AG09309 (cell line): Measurements from ENCODE around the gene TMEM131.

Experiments
- DNase-seq: peaks from one replicate; pipeline ENCODE4 v3.0.0-alpha.2; 2010; ENCODE audit warnings: low read depth
- H3K4me3 ChIP-seq: 2 replicates; pipeline ENCODE4 v1.5.1; 2011; ENCODE audit warnings: mild to moderate bottlenecking, low read depth, low read length, moderate library complexity; ENCODE audit not compliant: control insufficient read depth
- CTCF ChIP-seq: IDR thresholded peaks from 2 replicates; pipeline ENCODE4 v1.5.1; 2011; ENCODE audit warnings: mild to moderate bottlenecking, low read depth, low read length, inconsistent platforms; ENCODE audit not compliant: insufficient read depth, control insufficient read depth; ENCODE audit errors: missing control alignments

The TMEM131 gene

DNA sequence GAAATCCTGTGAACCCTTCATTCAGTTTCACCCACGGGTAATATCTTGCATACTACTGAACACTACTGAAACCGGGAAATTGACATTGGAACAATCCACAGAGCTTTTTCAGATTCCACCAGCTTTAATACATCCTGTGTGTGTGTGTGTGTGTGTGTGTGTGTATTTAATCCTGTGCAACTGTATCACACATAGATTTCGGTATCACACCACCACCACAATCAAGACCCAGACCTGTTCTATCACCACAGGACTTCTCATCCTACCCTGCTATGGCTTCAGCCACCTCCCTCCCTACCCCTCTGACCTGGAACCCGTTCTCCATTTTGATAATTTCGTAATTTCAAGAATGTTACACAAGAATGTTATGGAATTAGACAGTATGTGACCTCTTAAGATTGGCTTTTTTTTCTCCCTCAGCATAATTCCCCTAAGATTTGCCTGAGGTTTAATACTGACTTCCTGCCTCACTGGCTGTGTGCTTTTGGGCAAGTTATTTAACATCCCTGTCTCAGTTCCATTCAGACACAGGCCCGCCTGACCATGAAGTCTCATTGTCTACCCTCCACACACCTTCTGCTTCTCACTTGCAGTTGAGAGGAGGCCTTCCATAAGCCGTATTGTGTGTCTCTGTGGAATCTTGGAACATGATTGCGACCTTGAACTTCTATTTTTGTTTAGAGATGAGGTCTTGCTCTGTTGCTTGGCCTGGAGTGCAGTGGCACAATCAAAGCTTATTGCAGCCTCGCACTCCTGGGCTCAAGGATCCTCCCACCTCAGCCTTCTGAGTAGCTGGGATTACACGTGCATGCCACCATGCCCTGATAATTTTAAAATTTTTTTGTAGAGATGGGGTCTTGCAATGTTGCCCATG is 14.4 kb upstream of the TMEM131 start:
- DNase-seq, result no peak
- H3K4me3 ChIP-seq, result no peak overlapping the region
- no peak for TF ChIP-seq CTCF

DNA sequence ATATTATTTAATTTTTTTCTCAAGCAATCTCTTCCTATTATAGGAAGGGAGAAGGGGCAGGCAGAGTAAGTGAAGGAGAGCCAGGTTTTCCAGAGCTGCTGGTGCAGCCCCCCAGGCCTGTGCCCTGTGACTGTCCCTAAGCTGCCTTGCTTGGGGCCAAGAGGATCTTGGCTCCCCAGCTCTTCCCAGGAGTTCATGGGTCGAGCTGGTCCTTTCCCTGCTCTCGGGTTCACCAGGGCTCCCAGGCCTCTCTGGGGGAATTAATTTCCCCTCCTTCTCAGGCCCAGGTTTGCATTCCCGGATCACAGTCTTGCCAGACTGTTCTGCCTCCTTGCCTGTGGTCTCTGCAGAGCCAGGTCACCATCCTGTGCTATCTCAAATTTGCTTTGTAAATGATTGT is 12.7 kb upstream of the TMEM131 start:
- H3K4me3 ChIP-seq, result no peak overlapping the region
- no peak for TF ChIP-seq CTCF
- DNase-seq, result no peak

GRCh38 chr2:98006378-98006777 is 10.6 kb upstream of the TMEM131 start:
- DNase-seq, result no peak
- H3K4me3 ChIP-seq, result no peak overlapping the region

GRCh38 chr2:98004613-98005012 is 8.9 kb upstream of the TMEM131 start:
- no peak overlapping the region for H3K4me3 ChIP-seq
- no peak for DNase-seq
- no peak for TF ChIP-seq CTCF

More at GRCh38 chr2:98006378-98006777, 10.6 kb upstream of the TMEM131 start:
- no peak for TF ChIP-seq CTCF

DNA sequence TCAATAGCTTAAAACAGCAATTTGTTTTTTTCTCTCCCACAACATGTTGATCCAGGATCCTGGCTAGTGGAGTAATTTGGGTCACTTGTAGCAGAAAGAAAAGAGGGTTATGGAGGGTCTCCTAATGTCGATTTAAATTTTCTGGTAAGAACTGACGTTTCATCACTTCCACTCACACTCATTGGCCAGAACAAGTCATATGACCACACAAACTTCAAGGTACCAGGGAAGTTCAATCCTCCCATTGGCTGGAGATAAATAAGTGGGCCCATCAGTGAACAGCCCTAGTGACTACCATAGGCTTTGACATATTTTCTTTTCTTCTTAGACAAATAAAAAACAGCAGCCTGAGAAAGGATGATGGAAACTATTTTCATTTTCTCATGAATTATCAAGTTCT is 8.3 kb upstream of the TMEM131 start:
- H3K4me3 ChIP-seq, result no peak overlapping the region
- DNase-seq, result no peak
- no peak for TF ChIP-seq CTCF

- no peak for DNase-seq
- no peak overlapping the region for H3K4me3 ChIP-seq
- no peak for TF ChIP-seq CTCF
These were observed 3.8 kb upstream of the TMEM131 start for GRCh38 chr2:97999536-97999935.
